BLaER1 (cell line): ENCODE data around the gene LRFN2.

Experiments
- H3K27ac ChIP-seq: shearing (Covaris generic); formaldehyde crosslinking; 2 replicates; pipeline ENCODE4 v1.8.1; 2022
- H3K27me3 ChIP-seq: shearing (Covaris generic); formaldehyde crosslinking; 2 replicates; pipeline ENCODE4 v1.8.1; 2022
- H3K36me3 ChIP-seq: shearing (Covaris generic); formaldehyde crosslinking; 2 replicates; pipeline ENCODE4 v1.8.1; 2022
- H3K4me1 ChIP-seq: shearing (Covaris generic); formaldehyde crosslinking; 2 replicates; pipeline ENCODE4 v1.8.1; 2022
- H3K4me2 ChIP-seq: shearing (Covaris generic); formaldehyde crosslinking; 2 replicates; pipeline ENCODE4 v1.8.1; 2022
- H3K4me3 ChIP-seq: shearing (Covaris generic); formaldehyde crosslinking; 2 replicates; pipeline ENCODE4 v1.8.1; 2022
- H3K9ac ChIP-seq: shearing (Covaris generic); formaldehyde crosslinking; 2 replicates; pipeline ENCODE4 v1.8.1; 2022
- H3K9me3 ChIP-seq: shearing (Covaris generic); formaldehyde crosslinking; 2 replicates; pipeline ENCODE4 v1.8.1; 2022
- H4K20me1 ChIP-seq: shearing (Covaris generic); formaldehyde crosslinking; 2 replicates; pipeline ENCODE4 v1.8.1; 2022
- Cebpa-rat ChIP-seq: shearing (Covaris generic); IDR thresholded peaks from 2 replicates; pipeline ENCODE4 v1.8.1; 2022

Gene LRFN2

GRCh38 chr6:40587240-40588069, at the start of gene LRFN2:
LRFN2 (minus strand) TSS chr6:40587364.
- Histone ChIP-seq H3K27ac (peak within 1 kb of the TSS; percentile 78), H3K4me3 (peak within 1 kb of the TSS; percentile 86), H3K9ac (peak within 1 kb of the TSS; percentile 84), H3K4me2 (peak within 1 kb of the TSS; percentile 98), H3K4me1 (peaks cover 45% of the 10 kb centered on the region), H4K20me1 (peaks cover 33% of the 10 kb centered on the region), H3K9me3 (no peaks in the 10 kb centered on the region), H3K36me3 (no peaks in the 10 kb centered on the region), H3K27me3 (peaks cover 8% of the 10 kb centered on the region)
- no peak for TF ChIP-seq Cebpa-rat

- H3K27me3 ChIP-seq, result no peaks in the 10 kb centered on the region
- no peak overlapping the region for H3K9ac ChIP-seq
- H4K20me1 ChIP-seq, result no peaks in the 10 kb centered on the region
- H3K4me2 ChIP-seq, result 0 out of 2 replicates have a peak overlapping the region, but pooled peaks have one; percentile 14
- H3K4me3 ChIP-seq, result no peak overlapping the region
- peaks cover 21% of the 10 kb centered on the region for H3K4me1 ChIP-seq
- H3K27ac ChIP-seq, result no peak overlapping the region
- H3K36me3 ChIP-seq, result no peaks in the 10 kb centered on the region
- no peak for TF ChIP-seq Cebpa-rat
- no peaks in the 10 kb centered on the region for H3K9me3 ChIP-seq
Measured at GRCh38 chr6:40634429-40634828, 47.3 kb upstream of the LRFN2 start.

GRCh38 chr6:40631744-40632143, 44.6 kb upstream of the LRFN2 start:
- TF ChIP-seq Cebpa-rat, result no peak
- Histone ChIP-seq H3K36me3 (no peaks in the 10 kb centered on the region), H3K4me2 (no peak overlapping the region), H3K4me1 (peaks cover 11% of the 10 kb centered on the region), H3K9ac (no peak overlapping the region), H4K20me1 (no peaks in the 10 kb centered on the region), H3K27me3 (no peaks in the 10 kb centered on the region), H3K4me3 (no peak overlapping the region), H3K9me3 (no peaks in the 10 kb centered on the region), H3K27ac (no peak overlapping the region)

- TF ChIP-seq Cebpa-rat, result no peak
- Histone ChIP-seq H3K36me3 (no peaks in the 10 kb centered on the region), H3K9me3 (no peaks in the 10 kb centered on the region)
Measured at GRCh38 chr6:40630488-40630887, 43.3 kb upstream of the LRFN2 start.

GRCh38 chr6:40630051-40630450, 42.9 kb upstream of the LRFN2 start:
- H3K27me3 ChIP-seq, result no peaks in the 10 kb centered on the region
- TF ChIP-seq Cebpa-rat, result no peak
- H3K36me3 ChIP-seq, result no peaks in the 10 kb centered on the region
- H3K9me3 ChIP-seq, result no peaks in the 10 kb centered on the region
- H3K27ac ChIP-seq, result no peak overlapping the region
- no peaks in the 10 kb centered on the region for H4K20me1 ChIP-seq
- H3K4me2 ChIP-seq, result no peak overlapping the region
- peaks cover 11% of the 10 kb centered on the region for H3K4me1 ChIP-seq
- no peak overlapping the region for H3K9ac ChIP-seq
- H3K4me3 ChIP-seq, result no peak overlapping the region

More at GRCh38 chr6:40630488-40630887, 43.3 kb upstream of the LRFN2 start:
- H3K4me3 ChIP-seq, result no peak overlapping the region
- H3K4me2 ChIP-seq, result no peak overlapping the region
- H3K9ac ChIP-seq, result no peak overlapping the region
- no peak overlapping the region for H3K27ac ChIP-seq
- H3K27me3 ChIP-seq, result no peaks in the 10 kb centered on the region
- no peaks in the 10 kb centered on the region for H4K20me1 ChIP-seq
- peaks cover 11% of the 10 kb centered on the region for H3K4me1 ChIP-seq

- Histone ChIP-seq H4K20me1 (no peaks in the 10 kb centered on the region), H3K36me3 (no peaks in the 10 kb centered on the region), H3K27ac (no peak overlapping the region), H3K4me3 (no peak overlapping the region), H3K4me2 (no peak overlapping the region), H3K27me3 (no peaks in the 10 kb centered on the region), H3K9ac (no peak overlapping the region), H3K9me3 (no peaks in the 10 kb centered on the region), H3K4me1 (peaks cover 11% of the 10 kb centered on the region)
- no peak for TF ChIP-seq Cebpa-rat
Measured at GRCh38 chr6:40629463-40629862, 42.3 kb upstream of the LRFN2 start.

- Histone ChIP-seq H3K9me3 (no peaks in the 10 kb centered on the region), H3K4me2 (no peak overlapping the region), H3K36me3 (no peaks in the 10 kb centered on the region), H3K9ac (no peak overlapping the region), H4K20me1 (no peaks in the 10 kb centered on the region), H3K4me1 (peaks cover 14% of the 10 kb centered on the region), H3K27me3 (no peaks in the 10 kb centered on the region), H3K4me3 (no peak overlapping the region), H3K27ac (no peak overlapping the region)
- TF ChIP-seq Cebpa-rat, result no peak
Measured at GRCh38 chr6:40627316-40627715, 40.2 kb upstream of the LRFN2 start.

- H3K4me1 ChIP-seq, result peaks cover 14% of the 10 kb centered on the region
- no peak overlapping the region for H3K4me2 ChIP-seq
- no peaks in the 10 kb centered on the region for H4K20me1 ChIP-seq
- no peak for TF ChIP-seq Cebpa-rat
- H3K36me3 ChIP-seq, result no peaks in the 10 kb centered on the region
- H3K27me3 ChIP-seq, result no peaks in the 10 kb centered on the region
- no peak overlapping the region for H3K27ac ChIP-seq
- no peaks in the 10 kb centered on the region for H3K9me3 ChIP-seq
- H3K4me3 ChIP-seq, result no peak overlapping the region
- no peak overlapping the region for H3K9ac ChIP-seq
Measured at GRCh38 chr6:40626886-40627285, 39.7 kb upstream of the LRFN2 start.

- Histone ChIP-seq H4K20me1 (no peaks in the 10 kb centered on the region), H3K36me3 (no peaks in the 10 kb centered on the region), H3K4me3 (no peak overlapping the region), H3K4me1 (peaks cover 14% of the 10 kb centered on the region), H3K9me3 (no peaks in the 10 kb centered on the region), H3K27ac (no peak overlapping the region), H3K9ac (no peak overlapping the region), H3K27me3 (no peaks in the 10 kb centered on the region), H3K4me2 (no peak overlapping the region)
- TF ChIP-seq Cebpa-rat, result no peak
Measured at GRCh38 chr6:40623932-40624331, 36.8 kb upstream of the LRFN2 start.

GRCh38 chr6:40623178-40623577, 36.0 kb upstream of the LRFN2 start:
- Histone ChIP-seq H3K9me3 (no peaks in the 10 kb centered on the region), H3K27ac (no peak overlapping the region), H3K4me3 (no peak overlapping the region), H3K4me2 (no peak overlapping the region), H3K4me1 (peaks cover 14% of the 10 kb centered on the region), H3K36me3 (no peaks in the 10 kb centered on the region), H3K9ac (no peak overlapping the region), H4K20me1 (no peaks in the 10 kb centered on the region), H3K27me3 (no peaks in the 10 kb centered on the region)
- TF ChIP-seq Cebpa-rat, result no peak
